Tibial nerve (tissue), 3 donors: ENCODE measurements around the gene TMEM266.

Experiments used
- POLR2A ChIP-seq, 2 donors: fragments of 450-650 bp; IDR thresholded peaks; one replicate each; pipeline ENCODE4 v1.6.1; 2017; ENCODE audit warnings: antibody characterized with exemption in 2 of 2, mild to moderate bottlenecking in 2 of 2, moderate library complexity in 2 of 2
- TF ChIP-seq, protein P1 (sequence below), 5 experiments: fragments of 200-600 bp in 3 of 5; fragments of 450-650 bp in 2 of 5; sonication (generic) in 3 of 5; IDR thresholded peaks; one replicate each; pipeline ENCODE4 v1.5.1; 2016 to 2019; ENCODE audit warnings: antibody characterized with exemption in 5 of 5, mild to moderate bottlenecking in 3 of 5, moderate library complexity in 2 of 5

GRCh38 chr15:76175442-76175841, 115.7 kb downstream of the TMEM266 start:
- TF ChIP-seq, protein P1, sequence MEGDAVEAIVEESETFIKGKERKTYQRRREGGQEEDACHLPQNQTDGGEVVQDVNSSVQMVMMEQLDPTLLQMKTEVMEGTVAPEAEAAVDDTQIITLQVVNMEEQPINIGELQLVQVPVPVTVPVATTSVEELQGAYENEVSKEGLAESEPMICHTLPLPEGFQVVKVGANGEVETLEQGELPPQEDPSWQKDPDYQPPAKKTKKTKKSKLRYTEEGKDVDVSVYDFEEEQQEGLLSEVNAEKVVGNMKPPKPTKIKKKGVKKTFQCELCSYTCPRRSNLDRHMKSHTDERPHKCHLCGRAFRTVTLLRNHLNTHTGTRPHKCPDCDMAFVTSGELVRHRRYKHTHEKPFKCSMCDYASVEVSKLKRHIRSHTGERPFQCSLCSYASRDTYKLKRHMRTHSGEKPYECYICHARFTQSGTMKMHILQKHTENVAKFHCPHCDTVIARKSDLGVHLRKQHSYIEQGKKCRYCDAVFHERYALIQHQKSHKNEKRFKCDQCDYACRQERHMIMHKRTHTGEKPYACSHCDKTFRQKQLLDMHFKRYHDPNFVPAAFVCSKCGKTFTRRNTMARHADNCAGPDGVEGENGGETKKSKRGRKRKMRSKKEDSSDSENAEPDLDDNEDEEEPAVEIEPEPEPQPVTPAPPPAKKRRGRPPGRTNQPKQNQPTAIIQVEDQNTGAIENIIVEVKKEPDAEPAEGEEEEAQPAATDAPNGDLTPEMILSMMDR (IDR thresholded peaks at IDR 0.05), result no peak
- no peak for TF ChIP-seq POLR2A (IDR thresholded peaks at IDR 0.05)
